ENCODE results near the gene RALA. TPM values are rescaled to one million over a fixed set of nuclear protein-coding genes. Genes with fewer than 3 reads are reported as not detected.

RALA gene
- total and polyA plus RNA-seq, 11 donors: 13.5 to 37.1 (median 23.4) TPM

GRCh38 chr7:39683216-39683845, 60.0 kb downstream of the RALA start:
- peaks cover 3 to 51% (median 33%) of the 10 kb centered on the region in 12 donors for H3K4me1 ChIP-seq
- 38 to 54% (median 46%) methylated on average over 2 of the region's 2 CpGs for WGBS, 4 donors
- TF ChIP-seq POLR2A (IDR thresholded peaks at IDR 0.05) (no peak), CTCF (IDR thresholded peaks at IDR 0.05) (no peak)
- intact Hi-C loops (cut with DNase I): loop anchor here in 1 of 10 donors (10.0 kb wide), 1 partner anchor 59 kb away; the partner anchor contains the start of gene RALA
- H3K9me3 ChIP-seq: no peaks in the 10 kb centered on the region
- H3K27me3 ChIP-seq: no peaks in the 10 kb centered on the region
- peaks cover 0 to 10% (median 0%) of the 10 kb centered on the region in 9 donors for H3K36me3 ChIP-seq
- ATAC-seq (peak in 2 of 4 donors; percentile 14 to 40), DNase-seq (no peak)
- peak overlapping the region in 3 of 12 donors; percentile 4 to 38 (median 23) for H3K27ac ChIP-seq
- no peak overlapping the region for H3K4me3 ChIP-seq

GRCh38 chr7:39686261-39686924, 63.0 kb downstream of the RALA start:
- H3K36me3 ChIP-seq: peaks cover 0 to 38% (median 24%) of the 10 kb centered on the region in 9 donors
- no peaks in the 10 kb centered on the region for H3K9me3 ChIP-seq
- ATAC-seq (no peak), DNase-seq (no peak)
- no peak overlapping the region for H3K4me3 ChIP-seq
- 93 to 97% (median 94%) methylated on average over 3 of the region's 3 CpGs for WGBS, 4 donors
- intact Hi-C loops (cut with DNase I): loop anchor here in 2 of 10 donors (5.0 to 10.0 kb wide), 3 partner anchors 46 to 64 kb away; partner anchors contain the start of gene RALA (in 2 of the 2)
- H3K27me3 ChIP-seq: no peaks in the 10 kb centered on the region
- H3K4me1 ChIP-seq: peaks cover 3 to 33% (median 27%) of the 10 kb centered on the region in 12 donors
- H3K27ac ChIP-seq: no peak overlapping the region
- no peak for TF ChIP-seq CTCF (IDR thresholded peaks at IDR 0.05)
- no peak for TF ChIP-seq POLR2A (IDR thresholded peaks at IDR 0.05)

GRCh38 chr7:39688611-39689480, 65.5 kb downstream of the RALA start:
- no peaks in the 10 kb centered on the region for H3K27me3 ChIP-seq
- DNase-seq (no peak), ATAC-seq (no peak)
- no peak overlapping the region for H3K4me3 ChIP-seq
- WGBS, 4 donors: 90 to 93% (median 92%) methylated on average over 9 of the region's 9 CpGs
- TF ChIP-seq POLR2A (IDR thresholded peaks at IDR 0.05): no peak
- TF ChIP-seq CTCF (IDR thresholded peaks at IDR 0.05): no peak
- H3K36me3 ChIP-seq: peaks cover 0 to 61% (median 42%) of the 10 kb centered on the region in 9 donors
- no peaks in the 10 kb centered on the region for H3K9me3 ChIP-seq
- H3K27ac ChIP-seq: no peak overlapping the region
- peaks cover 0 to 9% (median 5%) of the 10 kb centered on the region in 12 donors for H3K4me1 ChIP-seq
- intact Hi-C loops (cut with DNase I): loop anchor here in 2 of 10 donors (5.0 to 10.0 kb wide), 3 partner anchors 43 to 67 kb away; partner anchors contain the start of gene RALA (in 2 of the 2)
